NCI-H226 (cell line): ENCODE measurements around the gene NDFIP1.
"Not testable (repeated sequence)": the region's sequence is repeated elsewhere in the genome, so short reads cannot be mapped to it uniquely, and the experiment has no call there.

ENCODE experiments used
- DNase-seq: peaks from one replicate; pipeline ENCODE4 v3.0.0-alpha.2; 2015

NDFIP1 gene

GRCh38 chr5:142108432-142109330 lies at the start of gene NDFIP1:
NDFIP1 (plus strand) TSS chr5:142108779; CDS start chr5:142108975, 196 bp downstream.
- DNase-seq = peak; percentile 68

- no peak for DNase-seq
Observed at GRCh38 chr5:142059304-142059940, 49.2 kb upstream of the NDFIP1 start.

GRCh38 chr5:142063376-142063775 lies 45.2 kb upstream of the NDFIP1 start:
- DNase-seq = no peak

- no peak for DNase-seq
Observed at GRCh38 chr5:142063878-142064331, 44.7 kb upstream of the NDFIP1 start.

- DNase-seq = no peak
Observed at GRCh38 chr5:142065273-142065672, 43.3 kb upstream of the NDFIP1 start.

- DNase-seq = no peak
Observed at GRCh38 chr5:142069606-142070399, 38.8 kb upstream of the NDFIP1 start.

- no peak for DNase-seq
Observed at GRCh38 chr5:142070734-142071133, 37.8 kb upstream of the NDFIP1 start.

- no peak for DNase-seq
Observed at GRCh38 chr5:142072488-142072887, 36.1 kb upstream of the NDFIP1 start.

GRCh38 chr5:142073362-142073988 lies 35.1 kb upstream of the NDFIP1 start:
- DNase-seq = no peak

GRCh38 chr5:142074006-142074405 lies 34.6 kb upstream of the NDFIP1 start:
- no peak for DNase-seq

- DNase-seq = no peak
Observed at GRCh38 chr5:142078221-142078620, 30.4 kb upstream of the NDFIP1 start.

- no peak for DNase-seq
Observed at GRCh38 chr5:142078706-142079105, 29.9 kb upstream of the NDFIP1 start.

GRCh38 chr5:142079306-142079721 lies 29.3 kb upstream of the NDFIP1 start:
- no peak for DNase-seq

GRCh38 chr5:142080248-142080647 lies 28.3 kb upstream of the NDFIP1 start:
- DNase-seq = no peak

GRCh38 chr5:142082182-142082781 lies 26.3 kb upstream of the NDFIP1 start:
- DNase-seq = no peak

GRCh38 chr5:142086229-142086628 lies 22.4 kb upstream of the NDFIP1 start:
- no peak for DNase-seq

GRCh38 chr5:142086679-142087078 lies 21.9 kb upstream of the NDFIP1 start:
- DNase-seq = no peak

- DNase-seq = no peak
Observed at GRCh38 chr5:142087920-142088679, 20.5 kb upstream of the NDFIP1 start.

- not testable (repeated sequence) for DNase-seq
Observed at GRCh38 chr5:142088855-142089479, 19.6 kb upstream of the NDFIP1 start.

GRCh38 chr5:142091012-142091411 lies 17.6 kb upstream of the NDFIP1 start:
- DNase-seq = no peak

- DNase-seq = no peak
Observed at GRCh38 chr5:142091922-142092321, 16.7 kb upstream of the NDFIP1 start.
